ENCODE results near the gene PTPN1.

The PTPN1 gene

DNA sequence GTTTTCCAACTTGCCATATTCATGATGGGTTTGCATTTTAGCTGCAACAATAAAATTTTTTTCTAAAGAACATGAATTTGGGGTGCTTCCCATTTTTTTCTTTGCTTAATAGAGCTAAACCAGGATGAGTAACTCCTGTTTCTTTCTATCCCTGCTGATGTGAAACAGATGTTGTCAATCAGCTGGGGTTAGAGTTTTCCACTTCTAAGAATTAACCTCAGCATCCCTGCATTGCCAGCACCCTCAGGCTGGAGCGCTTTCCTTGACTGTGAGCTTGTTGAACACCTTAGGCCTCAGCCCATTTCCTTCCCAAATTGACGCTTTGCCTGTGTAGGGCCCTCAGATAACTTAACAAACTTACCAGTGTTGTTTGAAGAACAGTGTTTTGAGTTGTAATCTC lies 74.5 kb downstream of the PTPN1 start:
- TF ChIP-seq, protein P1, sequence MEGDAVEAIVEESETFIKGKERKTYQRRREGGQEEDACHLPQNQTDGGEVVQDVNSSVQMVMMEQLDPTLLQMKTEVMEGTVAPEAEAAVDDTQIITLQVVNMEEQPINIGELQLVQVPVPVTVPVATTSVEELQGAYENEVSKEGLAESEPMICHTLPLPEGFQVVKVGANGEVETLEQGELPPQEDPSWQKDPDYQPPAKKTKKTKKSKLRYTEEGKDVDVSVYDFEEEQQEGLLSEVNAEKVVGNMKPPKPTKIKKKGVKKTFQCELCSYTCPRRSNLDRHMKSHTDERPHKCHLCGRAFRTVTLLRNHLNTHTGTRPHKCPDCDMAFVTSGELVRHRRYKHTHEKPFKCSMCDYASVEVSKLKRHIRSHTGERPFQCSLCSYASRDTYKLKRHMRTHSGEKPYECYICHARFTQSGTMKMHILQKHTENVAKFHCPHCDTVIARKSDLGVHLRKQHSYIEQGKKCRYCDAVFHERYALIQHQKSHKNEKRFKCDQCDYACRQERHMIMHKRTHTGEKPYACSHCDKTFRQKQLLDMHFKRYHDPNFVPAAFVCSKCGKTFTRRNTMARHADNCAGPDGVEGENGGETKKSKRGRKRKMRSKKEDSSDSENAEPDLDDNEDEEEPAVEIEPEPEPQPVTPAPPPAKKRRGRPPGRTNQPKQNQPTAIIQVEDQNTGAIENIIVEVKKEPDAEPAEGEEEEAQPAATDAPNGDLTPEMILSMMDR (IDR thresholded peaks at IDR 0.05; ENCODE audit: low read depth, low read length) = no peak
- H3K4me3 ChIP-seq (ENCODE audit: low read depth, low read length) = no peak overlapping the region

DNA sequence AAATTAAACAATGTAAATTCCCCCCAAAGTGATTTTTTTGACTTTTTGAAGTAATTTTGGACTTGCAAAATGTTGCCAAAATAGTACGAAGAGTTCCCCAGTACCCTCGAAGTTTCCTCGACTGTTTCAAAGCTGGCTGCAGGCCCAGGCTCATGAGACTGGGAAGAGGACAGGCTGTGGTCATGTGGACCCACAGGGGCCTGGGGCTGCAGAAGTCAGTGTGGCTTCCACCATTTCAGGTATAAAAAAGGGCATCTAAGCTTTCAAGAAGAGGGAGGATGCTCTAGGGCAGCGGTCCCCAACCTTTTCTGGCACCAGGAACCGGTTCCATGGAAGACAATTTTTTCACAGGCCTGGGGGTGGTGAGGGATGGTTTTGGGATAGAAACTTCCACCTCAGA lies 75.0 kb downstream of the PTPN1 start:
- no peak overlapping the region for H3K4me3 ChIP-seq (ENCODE audit: low read depth, low read length)
- TF ChIP-seq, protein P1 (IDR thresholded peaks at IDR 0.05; ENCODE audit: low read depth, low read length) = no peak

DNA sequence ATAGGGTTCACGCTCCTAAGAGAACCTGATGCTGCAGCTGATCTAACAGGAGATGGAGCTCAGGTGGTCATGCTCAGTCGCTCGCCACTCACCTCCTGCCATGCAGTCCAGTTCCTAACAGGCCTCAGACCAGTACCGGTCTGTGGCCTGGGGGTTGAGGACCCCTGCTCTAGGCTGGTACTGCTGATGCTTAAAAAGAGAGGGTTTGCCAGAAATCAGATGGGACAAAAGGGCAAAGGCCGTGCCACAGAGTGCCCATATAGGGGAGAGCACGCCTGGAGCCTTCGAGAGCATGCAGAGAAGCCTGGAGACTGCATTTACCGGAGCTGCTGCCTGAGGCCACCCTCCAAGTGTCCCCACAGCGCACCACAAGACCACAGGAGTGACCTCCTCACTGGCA lies 75.5 kb downstream of the PTPN1 start:
- TF ChIP-seq, protein P1 (IDR thresholded peaks at IDR 0.05; ENCODE audit: low read depth, low read length) = no peak
- no peak overlapping the region for H3K4me3 ChIP-seq (ENCODE audit: low read depth, low read length)

DNA sequence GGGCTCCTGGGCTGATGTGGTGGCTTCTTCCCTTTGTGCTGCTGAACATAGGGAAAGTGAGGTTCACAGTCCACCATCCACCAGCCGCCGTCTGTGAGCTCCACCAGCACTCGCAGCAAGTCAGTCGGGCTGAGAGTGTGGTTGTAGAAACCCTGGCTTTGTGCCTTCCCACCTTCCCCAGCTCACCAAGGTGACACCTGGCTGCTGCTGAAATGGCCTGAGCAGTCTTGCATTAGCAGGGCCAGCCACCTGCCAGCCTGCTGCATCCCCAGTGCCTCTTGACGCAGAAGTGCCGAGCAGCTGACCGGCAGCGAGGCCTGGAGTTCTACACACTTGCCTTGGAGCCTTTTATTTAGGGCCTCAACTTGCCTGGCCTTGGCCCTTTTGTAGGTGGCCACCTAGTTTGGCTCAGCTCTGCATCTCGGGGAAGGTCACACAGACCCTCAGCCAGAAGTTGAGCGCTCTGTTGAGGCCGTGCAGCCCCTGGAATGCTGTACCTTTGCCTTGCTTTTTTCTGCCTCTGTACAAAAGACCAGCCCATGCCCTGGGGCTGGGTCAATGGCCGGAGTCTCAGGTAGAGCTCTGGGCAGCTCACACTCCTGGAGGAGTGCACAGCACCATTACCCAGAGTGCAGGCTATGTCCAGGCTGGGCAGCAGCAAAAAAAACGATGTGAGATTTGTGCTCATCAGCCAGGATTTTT lies 76.5 kb downstream of the PTPN1 start:
- TF ChIP-seq, protein P1 (IDR thresholded peaks at IDR 0.05; ENCODE audit: low read depth, low read length) = no peak
- H3K4me3 ChIP-seq (ENCODE audit: low read depth, low read length) = no peak overlapping the region

DNA sequence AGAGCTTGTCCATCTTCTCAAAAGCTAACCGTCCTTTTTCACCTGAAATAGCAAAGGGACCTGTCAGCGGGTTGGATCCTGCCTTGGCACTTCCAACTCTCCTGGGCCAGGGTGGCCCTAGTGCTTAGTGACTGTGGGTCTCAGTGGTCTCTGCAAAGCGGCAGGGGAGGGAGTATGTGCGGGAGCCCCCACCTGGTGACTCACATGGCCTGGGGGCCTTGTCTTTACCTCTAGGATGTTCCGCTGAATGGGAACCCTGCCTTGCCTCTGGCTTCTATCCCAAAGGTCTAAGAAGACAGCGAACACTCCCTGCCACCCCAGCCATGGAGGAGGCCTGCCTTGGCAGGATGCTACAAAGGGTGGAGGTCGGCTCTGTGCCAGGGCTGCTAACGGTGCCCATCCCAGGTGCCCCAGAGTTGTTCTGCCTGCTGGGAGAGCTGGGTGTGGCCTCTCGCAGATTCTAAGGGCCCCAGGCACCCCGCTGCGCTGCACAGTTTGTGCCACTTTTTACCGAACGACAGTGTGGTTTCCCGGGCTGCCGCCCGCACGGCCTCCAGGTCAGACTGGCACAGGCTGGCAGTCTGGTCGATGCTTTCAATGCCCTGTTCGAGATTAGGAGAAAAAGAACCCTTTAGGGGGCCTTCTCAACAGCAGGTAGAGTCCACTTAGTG lies 77.2 kb downstream of the PTPN1 start:
- no peak overlapping the region for H3K4me3 ChIP-seq (ENCODE audit: low read depth, low read length)
- TF ChIP-seq, protein P1 (IDR thresholded peaks at IDR 0.05; ENCODE audit: low read depth, low read length) = no peak

DNA sequence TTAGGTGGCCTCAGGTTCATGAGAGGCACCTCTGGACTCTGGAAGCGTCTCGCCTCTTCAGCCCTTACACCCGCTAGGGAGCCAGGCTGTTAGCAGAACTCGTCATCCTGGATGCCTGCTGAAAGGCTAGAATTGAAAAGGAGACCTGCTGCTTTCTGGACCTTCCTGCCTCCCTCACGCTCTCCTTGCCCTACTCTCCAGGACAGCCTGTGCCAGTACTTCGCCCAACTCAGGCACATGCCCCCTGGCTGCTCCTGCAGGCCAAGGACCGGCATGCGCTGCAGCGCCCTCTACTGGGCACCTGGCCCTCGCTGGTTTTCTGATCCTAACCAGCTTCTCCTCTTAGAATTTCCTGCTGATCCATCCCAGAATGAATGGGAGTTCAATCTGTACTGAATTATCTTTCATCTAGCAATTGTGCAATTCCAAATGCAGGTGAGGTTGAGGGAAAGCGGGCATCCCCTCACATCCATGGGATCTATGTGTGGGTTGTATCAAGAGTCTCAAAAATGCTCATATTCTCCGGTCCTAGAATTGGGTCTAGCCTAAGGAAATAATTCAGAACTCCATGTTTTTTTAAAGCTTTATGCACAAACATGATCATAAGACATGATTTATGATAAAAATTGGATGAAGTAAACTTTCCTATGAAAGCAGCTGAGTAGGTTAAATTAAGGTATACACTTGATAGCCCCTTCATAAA lies 78.0 kb downstream of the PTPN1 start:
- no peak overlapping the region for H3K4me3 ChIP-seq (ENCODE audit: low read depth, low read length)

More for the DNA sequence above, 78.0 kb downstream of the PTPN1 start:
- TF ChIP-seq, protein P1 (IDR thresholded peaks at IDR 0.05; ENCODE audit: low read depth, low read length) = peak; percentile 97
